HG03135 (cell line): ENCODE data around the gene AFG1L.
"Not testable (repeated sequence)": the region's sequence is repeated elsewhere in the genome, so short reads cannot be mapped to it uniquely, and the experiment has no call there.

Experiments used
- ATAC-seq: cut with Tn5 transposase; IDR thresholded peaks from one replicate; pipeline ENCODE4 v1.9.1; 2021; ENCODE audit warnings: mild to moderate bottlenecking, moderate library complexity; ENCODE audit not compliant: unreplicated experiment

Gene AFG1L

GRCh38 chr6:108407904-108408827, 113.3 kb downstream of the AFG1L start:
- ATAC-seq: no peak

- ATAC-seq: no peak
Observed at GRCh38 chr6:108408861-108409260, 114.0 kb downstream of the AFG1L start.

- ATAC-seq: not testable (repeated sequence)
Observed at GRCh38 chr6:108416047-108416833, 121.4 kb downstream of the AFG1L start.

GRCh38 chr6:108417027-108417426, 122.2 kb downstream of the AFG1L start:
- ATAC-seq: no peak

- ATAC-seq: no peak
Observed at GRCh38 chr6:108419474-108419873, 124.6 kb downstream of the AFG1L start.

GRCh38 chr6:108419934-108420609, 125.2 kb downstream of the AFG1L start:
- ATAC-seq: no peak

GRCh38 chr6:108421366-108421765, 126.5 kb downstream of the AFG1L start:
- no peak for ATAC-seq

- ATAC-seq: no peak
Observed at GRCh38 chr6:108423982-108424705, 129.3 kb downstream of the AFG1L start.

GRCh38 chr6:108425428-108425827, 130.6 kb downstream of the AFG1L start:
- ATAC-seq: no peak

- ATAC-seq: no peak
Observed at GRCh38 chr6:108432143-108432542, 137.3 kb downstream of the AFG1L start.

GRCh38 chr6:108432792-108433191, 137.9 kb downstream of the AFG1L start:
- ATAC-seq: no peak

- ATAC-seq: no peak
Observed at GRCh38 chr6:108434222-108434621, 139.4 kb downstream of the AFG1L start.

GRCh38 chr6:108435391-108435790, 140.5 kb downstream of the AFG1L start:
- ATAC-seq: no peak

GRCh38 chr6:108436771-108437170, 141.9 kb downstream of the AFG1L start:
- no peak for ATAC-seq

GRCh38 chr6:108437821-108438220, 143.0 kb downstream of the AFG1L start:
- no peak for ATAC-seq

GRCh38 chr6:108438918-108439317, 144.1 kb downstream of the AFG1L start:
- no peak for ATAC-seq

GRCh38 chr6:108441141-108441540, 146.3 kb downstream of the AFG1L start:
- ATAC-seq: no peak

GRCh38 chr6:108442770-108443520, 148.1 kb downstream of the AFG1L start:
- ATAC-seq: no peak

- no peak for ATAC-seq
Observed at GRCh38 chr6:108446629-108447150, 151.8 kb downstream of the AFG1L start.

GRCh38 chr6:108448481-108448880, 153.6 kb downstream of the AFG1L start:
- ATAC-seq: no peak
